ENCODE data around the gene RALB.

RALB gene

GRCh38 chr2:120261387-120262006 is 8.8 kb downstream of the RALB start:
- in situ Hi-C loops (cut with HindIII; ENCODE audit: low sequenced_read_pairs) = no loop called here

GRCh38 chr2:120262150-120262549 is 9.5 kb downstream of the RALB start:
- in situ Hi-C loops (cut with HindIII; ENCODE audit: low sequenced_read_pairs) = no loop called here

- in situ Hi-C loops (cut with HindIII; ENCODE audit: low sequenced_read_pairs) = no loop called here
Observed at GRCh38 chr2:120262761-120263428, 10.2 kb downstream of the RALB start.

GRCh38 chr2:120265006-120265405 is 12.4 kb downstream of the RALB start:
- in situ Hi-C loops (cut with HindIII; ENCODE audit: low sequenced_read_pairs) = no loop called here

GRCh38 chr2:120267348-120267747 is 14.7 kb downstream of the RALB start:
- in situ Hi-C loops (cut with HindIII; ENCODE audit: low sequenced_read_pairs) = no loop called here

GRCh38 chr2:120269076-120269744 is 16.6 kb downstream of the RALB start:
- in situ Hi-C loops (cut with HindIII; ENCODE audit: low sequenced_read_pairs) = no loop called here

GRCh38 chr2:120269816-120270215 is 17.2 kb downstream of the RALB start:
- in situ Hi-C loops (cut with HindIII; ENCODE audit: low sequenced_read_pairs) = no loop called here

GRCh38 chr2:120271711-120272379 is 19.2 kb downstream of the RALB start:
- in situ Hi-C loops (cut with HindIII; ENCODE audit: low sequenced_read_pairs) = no loop called here

GRCh38 chr2:120272763-120273481 is 20.3 kb downstream of the RALB start:
- in situ Hi-C loops (cut with HindIII; ENCODE audit: low sequenced_read_pairs) = no loop called here

GRCh38 chr2:120275617-120276400 is 23.2 kb downstream of the RALB start:
- in situ Hi-C loops (cut with HindIII; ENCODE audit: low sequenced_read_pairs) = no loop called here

- in situ Hi-C loops (cut with HindIII; ENCODE audit: low sequenced_read_pairs) = no loop called here
Observed at GRCh38 chr2:120277505-120278205, 25.0 kb downstream of the RALB start.

- in situ Hi-C loops (cut with HindIII; ENCODE audit: low sequenced_read_pairs) = no loop called here
Observed at GRCh38 chr2:120278901-120279300, 26.2 kb downstream of the RALB start.

GRCh38 chr2:120279708-120280107 is 27.1 kb downstream of the RALB start:
- in situ Hi-C loops (cut with HindIII; ENCODE audit: low sequenced_read_pairs) = no loop called here

GRCh38 chr2:120283649-120284048 is 31.0 kb downstream of the RALB start:
- in situ Hi-C loops (cut with HindIII; ENCODE audit: low sequenced_read_pairs) = no loop called here

- in situ Hi-C loops (cut with HindIII; ENCODE audit: low sequenced_read_pairs) = no loop called here
Observed at GRCh38 chr2:120285056-120285455, 32.4 kb downstream of the RALB start.

- in situ Hi-C loops (cut with HindIII; ENCODE audit: low sequenced_read_pairs) = no loop called here
Observed at GRCh38 chr2:120287183-120288015, 34.7 kb downstream of the RALB start.

GRCh38 chr2:120288016-120288373 is 35.3 kb downstream of the RALB start:
- in situ Hi-C loops (cut with HindIII; ENCODE audit: low sequenced_read_pairs) = no loop called here

- in situ Hi-C loops (cut with HindIII; ENCODE audit: low sequenced_read_pairs) = no loop called here
Observed at GRCh38 chr2:120289221-120289906, 36.7 kb downstream of the RALB start.
